Ishikawa (cell line): ENCODE data around the gene RPUSD2.

ENCODE experiments used
- CEBPB ChIP-seq: IDR thresholded peaks from 2 replicates; pipeline ENCODE4 v1.6.1; 2012
- EGR1 ChIP-seq: IDR thresholded peaks from 2 replicates; pipeline ENCODE4 v1.6.1; 2012
- EP300 ChIP-seq: IDR thresholded peaks from 2 replicates; pipeline ENCODE4 v1.6.1; 2012; ENCODE audit warnings: borderline replicate concordance
- FOXM1 ChIP-seq: IDR thresholded peaks from 2 replicates; pipeline ENCODE4 v1.6.1; 2012; ENCODE audit warnings: low read depth, borderline replicate concordance
- MAX ChIP-seq: IDR thresholded peaks from 2 replicates; pipeline ENCODE4 v1.6.1; 2012
- NFIC ChIP-seq: IDR thresholded peaks from 2 replicates; pipeline ENCODE4 v1.6.1; 2012
- RAD21 ChIP-seq: IDR thresholded peaks from 2 replicates; pipeline ENCODE4 v1.6.1; 2012; ENCODE audit warnings: low read depth
- REST ChIP-seq: IDR thresholded peaks from 2 replicates; pipeline ENCODE4 v1.6.1; 2012; ENCODE audit warnings: low read depth, mild to moderate bottlenecking
- TAF1 ChIP-seq: IDR thresholded peaks from 2 replicates; pipeline ENCODE4 v1.6.1; 2012; ENCODE audit warnings: low read depth, mild to moderate bottlenecking
- TCF12 ChIP-seq: IDR thresholded peaks from 2 replicates; pipeline ENCODE4 v1.6.1; 2012; ENCODE audit warnings: low read depth
- USF1 ChIP-seq: IDR thresholded peaks from 2 replicates; pipeline ENCODE4 v1.6.1; 2012
- YY1 ChIP-seq: IDR thresholded peaks from 2 replicates; pipeline ENCODE4 v1.6.1; 2012; ENCODE audit warnings: low read depth
- ZBTB7A ChIP-seq: IDR thresholded peaks from 2 replicates; pipeline ENCODE4 v1.6.1; 2012; ENCODE audit warnings: low read depth

- no peak for TF ChIP-seq RAD21
- no peak for TF ChIP-seq EP300
- no peak for TF ChIP-seq CEBPB
- no peak for TF ChIP-seq MAX
- no peak for TF ChIP-seq TAF1
- TF ChIP-seq FOXM1 = no peak
- no peak for TF ChIP-seq REST
- TF ChIP-seq EGR1 = no peak
- no peak for TF ChIP-seq TCF12
- TF ChIP-seq YY1 = no peak
- TF ChIP-seq ZBTB7A = no peak
- TF ChIP-seq USF1 = no peak
- no peak for TF ChIP-seq NFIC
Observed at GRCh38 chr15:40613080-40613479, 44.0 kb downstream of the RPUSD2 start.
